HepG2 (cell line): ENCODE data around the gene ZNF792. TPM values are rescaled to one million over a fixed set of nuclear protein-coding genes. Genes with fewer than 3 reads are reported as not detected.

Source experiments
- FOXC1 ChIP-seq: sonication (generic); formaldehyde crosslinking; IDR thresholded peaks from 2 replicates; pipeline ENCODE4 v1.8.0; 2022; ENCODE audit warnings: mild to moderate bottlenecking, missing genetic modification reagents, borderline replicate concordance
- GABPA ChIP-seq, 2 experiments: IDR thresholded peaks; 2 replicates each; pipeline ENCODE4 v1.6.1; 2011 to 2016; ENCODE audit warnings: low read depth in 2 of 2, low read length in 1 of 2, missing biosample characterization in 1 of 2, missing genetic modification characterization in 1 of 2
- JARID2 ChIP-seq: sonication (generic); formaldehyde crosslinking; IDR thresholded peaks from 2 replicates; pipeline ENCODE4 v1.8.1; 2023; ENCODE audit warnings: missing genetic modification reagents, inconsistent platforms; ENCODE audit not compliant: insufficient replicate concordance
- MTA1 ChIP-seq: sonication (generic); formaldehyde crosslinking; IDR thresholded peaks from 2 replicates; pipeline ENCODE4 v1.4.0; 2020; ENCODE audit warnings: missing genetic modification reagents, mild to moderate bottlenecking, borderline replicate concordance
- MYC ChIP-seq: sonication (generic); formaldehyde crosslinking; IDR thresholded peaks from 2 replicates; pipeline ENCODE4 v1.9.0; 2021; ENCODE audit warnings: missing genetic modification reagents, borderline replicate concordance
- NR2C2 ChIP-seq: sonication (generic); formaldehyde crosslinking; IDR thresholded peaks from 2 replicates; pipeline ENCODE4 v1.4.0; 2020; ENCODE audit warnings: missing genetic modification reagents, mild to moderate bottlenecking, moderate library complexity, borderline replicate concordance
- RAD51 ChIP-seq: fragments of 450-650 bp; IDR thresholded peaks from 2 replicates; pipeline ENCODE4 v1.6.1; 2016; ENCODE audit warnings: borderline replicate concordance
- RELA ChIP-seq: sonication (generic); formaldehyde crosslinking; IDR thresholded peaks from 2 replicates; pipeline ENCODE4 v1.4.0; 2020; ENCODE audit warnings: missing genetic modification reagents
- SP5 ChIP-seq: IDR thresholded peaks from 2 replicates; pipeline ENCODE4 v1.6.1; 2016; ENCODE audit warnings: low read depth, borderline replicate concordance
- TCF12 ChIP-seq, 2 experiments: fragments of 450-650 bp in 1 of 2; sonication (generic) in 1 of 2; formaldehyde crosslinking in 1 of 2; IDR thresholded peaks; 2 replicates each; pipeline versions ENCODE4 v1.6.1 to v1.8.0; 2017 to 2022; ENCODE audit warnings: antibody characterized with exemption in 1 of 2, mild to moderate bottlenecking in 1 of 2, missing genetic modification reagents in 1 of 2, moderate library complexity in 1 of 2
- TSC22D2 ChIP-seq: sonication (generic); formaldehyde crosslinking; IDR thresholded peaks from 2 replicates; pipeline ENCODE4 v1.5.1; 2020; ENCODE audit warnings: missing genetic modification reagents, mild to moderate bottlenecking, borderline replicate concordance
- ZC3H4 ChIP-seq: sonication (generic); formaldehyde crosslinking; IDR thresholded peaks from 2 replicates; pipeline ENCODE4 v1.4.0; 2020; ENCODE audit warnings: missing genetic modification reagents, borderline replicate concordance
- ZFYVE20 ChIP-seq: sonication (generic); formaldehyde crosslinking; IDR thresholded peaks from 2 replicates; pipeline ENCODE4 v1.8.0; 2023; ENCODE audit warnings: low read depth, mild to moderate bottlenecking, moderate library complexity, missing genetic modification reagents, borderline replicate concordance
- ZMYM4 ChIP-seq: sonication (generic); formaldehyde crosslinking; IDR thresholded peaks from 2 replicates; pipeline ENCODE4 v1.8.1; 2023; ENCODE audit warnings: mild to moderate bottlenecking, missing genetic modification reagents
- ZNF10 ChIP-seq: sonication (generic); formaldehyde crosslinking; IDR thresholded peaks from 2 replicates; pipeline ENCODE4 v1.4.0; 2020; ENCODE audit warnings: mild to moderate bottlenecking, low read depth, missing genetic modification reagents, borderline replicate concordance
- ZNF230 ChIP-seq: sonication (generic); formaldehyde crosslinking; IDR thresholded peaks from 2 replicates; pipeline ENCODE4 v1.4.0; 2020; ENCODE audit warnings: mild to moderate bottlenecking, missing genetic modification reagents
- ZNF251 ChIP-seq: sonication (generic); formaldehyde crosslinking; IDR thresholded peaks from 2 replicates; pipeline ENCODE4 v1.9.0; 2021; ENCODE audit warnings: mild to moderate bottlenecking, missing genetic modification reagents
- ZNF292 ChIP-seq: sonication (generic); formaldehyde crosslinking; IDR thresholded peaks from 2 replicates; pipeline ENCODE4 v1.8.1; 2022; ENCODE audit warnings: mild to moderate bottlenecking, low read depth, missing genetic modification reagents, borderline replicate concordance
- ZNF367 ChIP-seq: sonication (generic); formaldehyde crosslinking; IDR thresholded peaks from 2 replicates; pipeline ENCODE4 v1.4.0; 2020; ENCODE audit warnings: missing genetic modification reagents, borderline replicate concordance
- ZNF496 ChIP-seq: sonication (generic); formaldehyde crosslinking; IDR thresholded peaks from 2 replicates; pipeline ENCODE4 v1.8.1; 2023; ENCODE audit warnings: mild to moderate bottlenecking, moderate library complexity, missing genetic modification reagents; ENCODE audit not compliant: insufficient replicate concordance
- ZNF550 ChIP-seq: sonication (generic); formaldehyde crosslinking; IDR thresholded peaks from 2 replicates; pipeline ENCODE4 v1.4.0; 2020; ENCODE audit warnings: mild to moderate bottlenecking, missing genetic modification reagents, borderline replicate concordance
- ZNF614 ChIP-seq: IDR thresholded peaks from 2 replicates; pipeline ENCODE4 v1.6.1; 2018; ENCODE audit warnings: missing biosample characterization, missing genetic modification reagents, inconsistent platforms, borderline replicate concordance
- ZNF678 ChIP-seq: sonication (generic); formaldehyde crosslinking; IDR thresholded peaks from 2 replicates; pipeline ENCODE4 v1.4.0; 2020; ENCODE audit warnings: mild to moderate bottlenecking, missing genetic modification reagents
- ZNF75D ChIP-seq: sonication (generic); formaldehyde crosslinking; IDR thresholded peaks from 2 replicates; pipeline ENCODE4 v1.8.1; 2023; ENCODE audit warnings: missing genetic modification reagents, mild to moderate bottlenecking, borderline replicate concordance
- ZNF768 ChIP-seq: sonication (generic); formaldehyde crosslinking; IDR thresholded peaks from 2 replicates; pipeline ENCODE4 v1.4.0; 2020; ENCODE audit warnings: missing genetic modification reagents
- ZNF775 ChIP-seq: sonication (generic); formaldehyde crosslinking; IDR thresholded peaks from 2 replicates; pipeline ENCODE4 v1.4.0; 2020; ENCODE audit warnings: missing genetic modification reagents, mild to moderate bottlenecking, moderate library complexity, borderline replicate concordance
- ZSCAN31 ChIP-seq: sonication (generic); formaldehyde crosslinking; IDR thresholded peaks from 2 replicates; pipeline ENCODE4 v1.5.0; 2020; ENCODE audit warnings: low read depth, mild to moderate bottlenecking, missing genetic modification reagents
- polyA plus RNA-seq, 8 experiments: library from polyadenylated mRNA; depleted of rRNA in 3 of 8; stranded (reverse) in 7 of 8; unstranded in 1 of 8; fragments of >200 nt; fragmentation: Illumina TruSeq in 4 of 8; extraction: Trizol in 4 of 8; gene quantifications; 2 replicates each; pipeline versions ENCODE4 v1.2.1 to v1.2.3, GENCODE V29; 2011 to 2016; ENCODE audit warnings: low read depth in 4 of 8, missing spikeins in 1 of 8, mixed read lengths in 1 of 8; ENCODE audit not compliant: insufficient read depth in 1 of 8
- total RNA-seq, 5 experiments: library from RNA; depleted of rRNA; stranded (reverse); fragments of >200 nt; fragmentation: Illumina TruSeq; extraction: Trizol; gene quantifications; 2 replicates each; pipeline ENCODE4 v1.2.3, GENCODE V29; 2016; ENCODE audit warnings: low read depth in 1 of 5
- TF ChIP-seq, protein P1 (sequence below): IDR thresholded peaks from 2 replicates; pipeline ENCODE4 v1.6.1; 2016; ENCODE audit warnings: mild to moderate bottlenecking, missing biosample characterization, missing genetic modification reagents
- TF ChIP-seq, protein P2 (sequence below): sonication (generic); formaldehyde crosslinking; IDR thresholded peaks from 2 replicates; pipeline ENCODE4 v1.4.0; 2020; ENCODE audit warnings: missing genetic modification reagents, mild to moderate bottlenecking, borderline replicate concordance

The ZNF792 gene
- total and polyA plus RNA-seq, 2 of the 13 experiments (the other 11 are each of a cell fraction or from before 2014, with no cell fraction given), result 5.5 to 11.5 TPM

DNA sequence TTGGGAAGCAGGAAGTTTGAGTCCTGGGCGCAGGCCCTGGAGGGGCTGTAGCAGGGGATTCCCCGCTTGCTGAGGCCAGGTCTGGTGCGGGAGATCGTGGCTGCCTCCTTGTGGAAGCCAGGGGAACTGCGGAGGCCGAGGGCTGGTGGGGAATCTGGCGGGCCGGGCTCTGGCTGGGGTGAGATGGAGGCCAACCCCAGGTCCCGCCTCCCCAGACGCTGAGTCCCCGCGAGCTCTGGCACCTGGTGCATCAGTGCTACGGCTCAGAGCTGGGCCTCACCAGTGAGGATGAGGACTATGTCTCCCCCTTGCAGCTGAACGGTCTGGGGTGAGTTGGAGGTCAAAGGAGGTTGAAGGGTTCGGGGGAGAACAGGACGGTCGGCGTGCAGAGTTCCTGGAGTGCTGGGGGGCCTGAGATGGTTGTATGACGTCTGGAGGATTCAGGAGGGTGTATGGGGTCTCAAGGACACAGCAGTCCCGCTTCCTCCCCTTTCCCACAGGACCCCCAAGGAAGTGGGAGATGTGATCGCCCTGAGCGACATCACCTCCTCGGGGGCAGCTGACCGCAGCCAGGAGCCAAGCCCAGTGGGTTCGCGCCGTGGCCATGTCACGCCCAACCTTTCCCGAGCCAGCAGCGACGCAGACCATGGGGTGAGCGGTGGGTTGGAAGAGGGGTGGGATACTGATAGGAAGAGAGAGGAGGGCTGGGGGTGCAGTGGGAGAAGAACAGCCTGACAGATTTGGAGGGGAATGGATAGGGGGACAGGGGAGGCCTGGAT is 49.2 kb upstream of the ZNF792 start (continued):
- TF ChIP-seq ZNF292 (CRISPR knock-in tag) (no peak), ZNF367 (CRISPR knock-in tag) (no peak), ZNF775 (CRISPR knock-in tag) (no peak), ZNF550 (no peak), FOXC1 (CRISPR knock-in tag) (0 out of 2 replicates have a peak, but pooled peaks have one; percentile 51), SP5 (CRISPR knock-in tag) (no peak; the same call in 1 of the 2 replicates), TSC22D2 (CRISPR knock-in tag) (no peak), ZMYM4 (CRISPR knock-in tag) (0 out of 2 replicates have a peak, but pooled peaks have one; percentile 36), ZNF230 (CRISPR knock-in tag) (no peak), TCF12 (IDR thresholded peaks at IDR 0.05) (no peak), TCF12 (CRISPR knock-in tag; IDR thresholded peaks at IDR 0.05) (no peak), ZNF768 (no peak; the same call in 1 of the 2 replicates), ZC3H4 (no peak), ZNF75D (no peak), ZNF614 (CRISPR knock-in tag) (no peak), MTA1 (no peak), ZNF678 (no peak), GABPA (IDR thresholded peaks at IDR 0.05; ENCODE audit: low read depth, low read length) (no peak), GABPA (CRISPR knock-in tag; IDR thresholded peaks at IDR 0.05; ENCODE audit: low read depth) (no peak), ZFYVE20 (CRISPR knock-in tag) (no peak), NR2C2 (CRISPR knock-in tag) (no peak), JARID2 (CRISPR knock-in tag) (no peak), ZNF496 (CRISPR knock-in tag) (no peak), RAD51 (no peak), ZSCAN31 (0 out of 2 replicates have a peak, but pooled peaks have one; percentile 44), ZNF251 (CRISPR knock-in tag) (no peak), RELA (CRISPR knock-in tag) (peak; percentile 69; the same call in 1 of the 2 replicates), MYC (no peak; the same call in 1 of the 2 replicates), ZNF10 (CRISPR knock-in tag) (no peak)
- TF ChIP-seq, protein P1, sequence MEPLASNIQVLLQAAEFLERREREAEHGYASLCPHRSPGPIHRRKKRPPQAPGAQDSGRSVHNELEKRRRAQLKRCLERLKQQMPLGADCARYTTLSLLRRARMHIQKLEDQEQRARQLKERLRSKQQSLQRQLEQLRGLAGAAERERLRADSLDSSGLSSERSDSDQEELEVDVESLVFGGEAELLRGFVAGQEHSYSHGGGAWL, result no peak
- TF ChIP-seq, protein P2, sequence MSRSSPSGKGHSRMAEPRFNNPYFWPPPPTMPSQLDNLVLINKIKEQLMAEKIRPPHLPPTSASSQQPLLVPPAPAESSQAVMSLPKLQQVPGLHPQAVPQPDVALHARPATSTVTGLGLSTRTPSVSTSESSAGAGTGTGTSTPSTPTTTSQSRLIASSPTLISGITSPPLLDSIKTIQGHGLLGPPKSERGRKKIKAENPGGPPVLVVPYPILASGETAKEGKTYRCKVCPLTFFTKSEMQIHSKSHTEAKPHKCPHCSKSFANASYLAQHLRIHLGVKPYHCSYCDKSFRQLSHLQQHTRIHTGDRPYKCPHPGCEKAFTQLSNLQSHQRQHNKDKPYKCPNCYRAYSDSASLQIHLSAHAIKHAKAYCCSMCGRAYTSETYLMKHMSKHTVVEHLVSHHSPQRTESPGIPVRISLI (CRISPR knock-in tag), result no peak
